Right ventricle myocardium superior (tissue), 1 donor: Measurements from ENCODE around the gene SDF4. TPM values are rescaled to one million over a fixed set of nuclear protein-coding genes. Genes with fewer than 3 reads are reported as not detected.
"Not testable (repeated sequence)": the region's sequence is repeated elsewhere in the genome, so short reads cannot be mapped to it uniquely, and the experiment has no call there.

Experiments
- ATAC-seq: fragments of 200-7000 bp; cut with Tn5 transposase; one replicate; pipeline ENCODE4 v1.9.1; 2020; ENCODE audit warnings: mild to moderate bottlenecking; ENCODE audit not compliant: poor library complexity
- DNase-seq: peaks from one replicate; pipeline ENCODE4 v3.0.0-alpha.2; 2020
- intact Hi-C: fragments of 100-400 bp; cut with DNase I; formaldehyde crosslinking; loops from one replicate; pipeline ENCODE4 v1.11.2; 2022
- total RNA-seq: library from RNA; stranded (reverse); fragmentation: NEBNext Ultra II Directional; extraction: Animal tissue kit (Norgen Biotek cat#: 25700); gene quantifications from one replicate; pipeline ENCODE4 v1.2.1, GENCODE V29; 2021
- donor health status: DM: no; HTN: yes; CAD: no; lungs with severe emphysema.

SDF4 gene
- total RNA-seq, 1 donor from 2014 or later = 110 TPM

- no peak for ATAC-seq
- peak; percentile 42 for DNase-seq
- intact Hi-C loops = no loop called here
Measured at GRCh38 chr1:1205769-1206375, 25.9 kb downstream of the SDF4 start.

GRCh38 chr1:1204998-1205768, 26.6 kb downstream of the SDF4 start:
- intact Hi-C loops = no loop called here
- ATAC-seq = no peak

GRCh38 chr1:1204425-1204920, 27.3 kb downstream of the SDF4 start:
- DNase-seq = no peak
- intact Hi-C loops = no loop called here

More at GRCh38 chr1:1204998-1205768, 26.6 kb downstream of the SDF4 start:
- peak; percentile 29 for DNase-seq

GRCh38 chr1:1203561-1204424, 28.0 kb downstream of the SDF4 start:
- ATAC-seq (no peak), DNase-seq (peak; percentile 24)
- intact Hi-C loops = no loop called here

More at GRCh38 chr1:1204425-1204920, 27.3 kb downstream of the SDF4 start:
- no peak for ATAC-seq

GRCh38 chr1:1202831-1203560, 28.8 kb downstream of the SDF4 start:
- ATAC-seq = no peak
- intact Hi-C loops = no loop called here
- DNase-seq = peak; percentile 30

- DNase-seq = peak; percentile 55
- intact Hi-C loops = no loop called here
- peak; percentile 57 for ATAC-seq
Measured at GRCh38 chr1:1200876-1201810, 30.7 kb downstream of the SDF4 start.

- ATAC-seq = no peak
- intact Hi-C loops = no loop called here
- no peak for DNase-seq
Measured at GRCh38 chr1:1199961-1200875, 31.6 kb downstream of the SDF4 start.

- no peak for ATAC-seq
- no peak for DNase-seq
- intact Hi-C loops = no loop called here
Measured at GRCh38 chr1:1199141-1199960, 32.5 kb downstream of the SDF4 start.

GRCh38 chr1:1198423-1199140, 33.2 kb downstream of the SDF4 start:
- intact Hi-C loops = no loop called here
- ATAC-seq (no peak), DNase-seq (no peak)

GRCh38 chr1:1197551-1198422, 34.0 kb downstream of the SDF4 start:
- ATAC-seq (no peak), DNase-seq (peak; percentile 14)
- intact Hi-C loops = no loop called here

GRCh38 chr1:1197188-1197500, 34.7 kb downstream of the SDF4 start:
- no peak for ATAC-seq
- intact Hi-C loops = no loop called here
- no peak for DNase-seq

GRCh38 chr1:1196431-1197187, 35.2 kb downstream of the SDF4 start:
- DNase-seq = peak; percentile 30
- no peak for ATAC-seq
- intact Hi-C loops = no loop called here

GRCh38 chr1:1195726-1196125, 36.1 kb downstream of the SDF4 start:
- intact Hi-C loops, ATAC-seq, DNase-seq: not testable (repeated sequence)

GRCh38 chr1:1194723-1195122, 37.1 kb downstream of the SDF4 start:
- intact Hi-C loops = no loop called here
- DNase-seq (no peak), ATAC-seq (no peak)
